Endothelial cell of umbilical vein (primary cell): ENCODE results near the gene HAND1. TPM values are rescaled to one million over a fixed set of nuclear protein-coding genes. Genes with fewer than 3 reads are reported as not detected.

Source experiments
- BruUV-seq: library from RNA; stranded (reverse); fragments of 400-500 nt; replicated peaks from 2 replicates; lab custom pipeline; 2021; lab: Mats Ljungman, UMichigan
- CTCF ChIA-PET: fragments of 300-600, 350-600 bp; sonication (Branson Sonifier 250); formaldehyde crosslinking; loops from one replicate; lab custom pipeline; 2021; ENCODE audit warnings: antibody characterized with exemption, inconsistent platforms; lab: Charles Lee
- POLR2A ChIA-PET: fragments of 300-600, 350-600 bp; sonication (Branson Sonifier 250); formaldehyde crosslinking; loops from one replicate; lab custom pipeline; 2021; ENCODE audit warnings: antibody characterized with exemption, inconsistent platforms; lab: Charles Lee
- DNase-seq: peaks from one replicate; pipeline ENCODE4 v3.0.0-alpha.2; 2011; ENCODE audit warnings: low read depth, low spot score
- FAIRE-seq: peaks from 2 replicates; lab custom pipeline; 2011; peaks lifted over from hg19 to GRCh38; lab: Jason Lieb, UNC
- H2AFZ ChIP-seq: 2 replicates; pipeline ENCODE4 v1.6.0; 2012; ENCODE audit warnings: low read depth, low read length, control low read depth, inconsistent platforms
- H3K27ac ChIP-seq: 2 replicates; pipeline ENCODE4 v1.5.1; 2011; ENCODE audit warnings: low read depth, mild to moderate bottlenecking, control low read depth, low read length, moderate library complexity; ENCODE audit not compliant: insufficient read depth
- H3K27me3 ChIP-seq, 2 experiments: 2 replicates each; pipeline versions ENCODE4 v1.6.0 to v1.6.1; 2011; ENCODE audit warnings: low read length in 2 of 2, mixed read lengths in 1 of 2; ENCODE audit not compliant: control insufficient read depth in 2 of 2, insufficient read depth in 2 of 2
- H3K36me3 ChIP-seq, 2 experiments: 2 replicates in 1 of 2; 3 replicates in 1 of 2; pipeline ENCODE4 v1.5.1; 2011; ENCODE audit warnings: low read length in 2 of 2, mild to moderate bottlenecking in 1 of 2, moderate library complexity in 1 of 2; ENCODE audit not compliant: control insufficient read depth in 2 of 2, insufficient read depth in 2 of 2; ENCODE audit errors: extremely low read depth in 1 of 2
- H3K4me1 ChIP-seq: 3 replicates; pipeline ENCODE4 v1.5.1; 2011; ENCODE audit warnings: mild to moderate bottlenecking, low read length; ENCODE audit not compliant: control insufficient read depth, insufficient read depth; ENCODE audit errors: extremely low read depth
- H3K4me2 ChIP-seq: 2 replicates; pipeline ENCODE4 v1.6.1; 2011; ENCODE audit warnings: low read length, control low read depth, mixed read lengths; ENCODE audit not compliant: insufficient read depth
- H3K4me3 ChIP-seq, 3 experiments: fragments of 200-600 bp in 1 of 3; sonication (generic), shearing (Covaris generic) in 1 of 3; replicated peaks in 1 of 3; 2 replicates each; pipeline ENCODE4 v1.5.1; 2011 to 2016; ENCODE audit warnings: control low read depth in 3 of 3, low read length in 3 of 3, mild to moderate bottlenecking in 2 of 3, inconsistent platforms in 1 of 3, low read depth in 1 of 3, moderate library complexity in 1 of 3; ENCODE audit not compliant: insufficient read depth in 1 of 3
- H3K79me2 ChIP-seq: 2 replicates; pipeline ENCODE4 v1.6.0; 2012; ENCODE audit warnings: low read length, inconsistent platforms; ENCODE audit not compliant: control insufficient read depth, insufficient read depth
- H3K9ac ChIP-seq: replicated peaks from 2 replicates; pipeline ENCODE3; 2011; ENCODE audit warnings: low read length, control low read depth; ENCODE audit not compliant: insufficient read depth; ENCODE audit errors: extremely low read depth
- H3K9me1 ChIP-seq: replicated peaks from 3 replicates; pipeline ENCODE4 v1.6.0; 2011; ENCODE audit warnings: mild to moderate bottlenecking, low read length; ENCODE audit not compliant: control insufficient read depth, insufficient read depth; ENCODE audit errors: extremely low read depth
- H3K9me3 ChIP-seq: replicated peaks from 2 replicates; pipeline ENCODE4 v1.5.1; 2012; ENCODE audit warnings: low read length, inconsistent platforms; ENCODE audit not compliant: control insufficient read depth, insufficient read depth
- H4K20me1 ChIP-seq: replicated peaks from 2 replicates; pipeline ENCODE3; 2011; ENCODE audit warnings: mild to moderate bottlenecking, low read length; ENCODE audit not compliant: control insufficient read depth, insufficient read depth; ENCODE audit errors: extremely low read depth
- CTCF ChIP-seq, 2 donors: IDR thresholded peaks; 1 replicate in 1 of 2; 2 replicates in 1 of 2; pipeline ENCODE4 v1.5.1; 2011; ENCODE audit warnings: low read length in 2 of 2, mild to moderate bottlenecking in 2 of 2, moderate library complexity in 2 of 2, control low read depth in 1 of 2, inconsistent platforms in 1 of 2, low read depth in 1 of 2; ENCODE audit not compliant: insufficient read depth in 1 of 2; ENCODE audit errors: extremely low read depth in 1 of 2
- EZH2 ChIP-seq: IDR thresholded peaks from 2 replicates; pipeline ENCODE4 v1.6.1; 2012; ENCODE audit warnings: borderline replicate concordance, low read depth, mild to moderate bottlenecking, moderate library complexity, low read length, inconsistent platforms; ENCODE audit not compliant: severe bottlenecking
- FOS ChIP-seq: IDR thresholded peaks from 2 replicates; pipeline ENCODE4 v1.6.1; 2011; ENCODE audit warnings: mild to moderate bottlenecking, low read length, moderate library complexity, borderline replicate concordance; ENCODE audit not compliant: insufficient read depth
- GATA2 ChIP-seq: IDR thresholded peaks from 2 replicates; pipeline ENCODE4 v1.7.0; 2011; ENCODE audit warnings: low read depth, mild to moderate bottlenecking, moderate library complexity, mixed read lengths, low read length; ENCODE audit not compliant: insufficient read length, insufficient read depth
- JUN ChIP-seq: IDR thresholded peaks from 2 replicates; pipeline ENCODE4 v1.6.1; 2011; ENCODE audit warnings: borderline replicate concordance, low read depth; ENCODE audit not compliant: insufficient read length, insufficient read depth
- MAX ChIP-seq: IDR thresholded peaks from 2 replicates; pipeline ENCODE4 v1.6.1; 2011; ENCODE audit not compliant: insufficient read depth, insufficient read length
- MYC ChIP-seq: IDR thresholded peaks from one replicate; pipeline ENCODE4 v1.6.1; 2011; ENCODE audit warnings: mild to moderate bottlenecking, low read depth, low read length
- POLR2A ChIP-seq: IDR thresholded peaks from 2 replicates; pipeline ENCODE4 v1.6.1; 2012; ENCODE audit warnings: low read depth, mild to moderate bottlenecking, control low read depth, low read length
- POLR2AphosphoS5 ChIP-seq: IDR thresholded peaks from 2 replicates; pipeline ENCODE4 v1.6.1; 2012; ENCODE audit warnings: low read depth, mild to moderate bottlenecking, control low read depth, low read length, moderate library complexity; ENCODE audit not compliant: insufficient read depth
- dilution Hi-C: fragments of 300-500 bp; cut with MboI; formaldehyde crosslinking; loops from one replicate; pipeline ENCODE4 v1.15.0; 2019; ENCODE audit warnings: low sequenced_read_pairs; ENCODE audit not compliant: extremely low pct_ligation_motif_present
- intact Hi-C: fragments of 100-400 bp; cut with micrococcal nuclease; formaldehyde crosslinking; loops from one replicate; pipeline ENCODE4 v1.10.0; 2022
- polyA plus RNA-seq, 4 experiments: library from polyadenylated mRNA; depleted of rRNA in 3 of 4; stranded (reverse) in 3 of 4; unstranded in 1 of 4; fragments of >200 nt; gene quantifications; 2 replicates each; pipeline versions ENCODE4 v1.2.1 to v1.2.3, GENCODE V29; 2011 to 2012; ENCODE audit warnings: missing spikeins in 1 of 4
- total RNA-seq: library from RNA; stranded (reverse); gene quantifications from 2 replicates; pipeline ENCODE4 v1.2.3, GENCODE V29; 2021

HAND1 gene
- total and polyA plus RNA-seq, 2 donors (not counting 3 experiments of a cell fraction or from before 2014, with no cell fraction given) = not detected

- DNase-seq = no peak
- Histone ChIP-seq H3K79me2 (no peaks in the 10 kb centered on the region), H3K4me1 (no peaks in the 10 kb centered on the region), H4K20me1 (no peaks in the 10 kb centered on the region), H3K4me3 (no peak overlapping the region), H3K27ac (no peak overlapping the region), H2AFZ (no peak overlapping the region), H3K36me3 (no peaks in the 10 kb centered on the region), H3K9me3 (no peaks in the 10 kb centered on the region), H3K9ac (no peak overlapping the region), H3K4me2 (no peak overlapping the region), H3K27me3 (peaks cover 7% of the 10 kb centered on the region in 2 experiments), H3K9me1 (no peaks in the 10 kb centered on the region)
- no peak for FAIRE-seq
- TF ChIP-seq MAX (no peak), MYC (no peak), POLR2AphosphoS5 (no peak), CTCF (IDR thresholded peaks at IDR 0.05; ENCODE audit: extremely low read depth in 1 of 2, insufficient read depth in 1 of 2, low read depth in 1 of 2, low read length in 2 of 2) (no peak), GATA2 (no peak), POLR2A (no peak), JUN (no peak), FOS (no peak), EZH2 (no peak)
- ChIA-PET POLR2A (no interaction called here), CTCF (no interaction called here)
- no TSS peak for BruUV-seq
- dilution Hi-C loops (no loop called here), intact Hi-C loops (no loop called here)
These were observed 40.4 kb upstream of the HAND1 start for GRCh38 chr5:154518438-154518867.
